HG02885 (cell line): ENCODE results near the gene STXBP3.

Source experiments
- ATAC-seq: cut with Tn5 transposase; IDR thresholded peaks from one replicate; pipeline ENCODE4 v1.9.1; 2021; ENCODE audit warnings: mild to moderate bottlenecking; ENCODE audit not compliant: unreplicated experiment, poor library complexity

The STXBP3 gene

DNA sequence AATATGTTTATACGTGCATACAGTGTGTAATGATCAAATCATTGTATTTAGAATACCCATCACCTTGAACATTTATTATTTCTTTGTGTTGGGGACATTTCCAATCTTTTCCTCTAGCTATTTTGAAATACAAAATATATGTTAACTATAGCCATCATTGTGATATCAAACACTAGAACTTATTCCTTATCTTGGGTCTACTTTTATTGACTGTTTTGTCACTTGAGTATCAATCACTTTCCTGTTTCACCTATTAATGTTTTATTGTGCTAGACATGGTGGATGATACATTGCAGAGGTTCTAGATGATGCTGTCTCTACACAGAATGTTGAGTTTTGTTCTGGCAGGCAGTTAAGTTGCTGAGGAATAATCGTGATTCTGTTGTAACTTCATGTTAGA lies 45.9 kb downstream of the STXBP3 start:
- no peak for ATAC-seq

DNA sequence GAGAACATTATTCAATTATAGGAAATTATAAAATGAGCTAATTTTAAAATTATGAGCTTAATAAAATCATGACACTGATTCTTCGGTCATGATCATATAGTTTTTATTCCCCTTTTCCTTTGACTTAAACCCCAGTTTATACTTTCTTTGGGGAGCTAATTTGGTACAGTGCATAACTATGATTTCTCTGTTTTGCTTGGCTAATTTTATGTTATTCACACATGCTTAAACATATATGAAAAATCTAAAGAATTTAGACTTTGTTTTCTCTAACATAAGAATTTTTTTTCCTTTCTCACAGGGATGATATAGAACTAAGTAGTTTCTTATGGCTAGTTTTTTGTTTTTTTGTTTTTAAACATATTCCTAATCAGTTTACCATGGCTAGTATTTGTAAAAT lies 52.5 kb downstream of the STXBP3 start:
- no peak for ATAC-seq

DNA sequence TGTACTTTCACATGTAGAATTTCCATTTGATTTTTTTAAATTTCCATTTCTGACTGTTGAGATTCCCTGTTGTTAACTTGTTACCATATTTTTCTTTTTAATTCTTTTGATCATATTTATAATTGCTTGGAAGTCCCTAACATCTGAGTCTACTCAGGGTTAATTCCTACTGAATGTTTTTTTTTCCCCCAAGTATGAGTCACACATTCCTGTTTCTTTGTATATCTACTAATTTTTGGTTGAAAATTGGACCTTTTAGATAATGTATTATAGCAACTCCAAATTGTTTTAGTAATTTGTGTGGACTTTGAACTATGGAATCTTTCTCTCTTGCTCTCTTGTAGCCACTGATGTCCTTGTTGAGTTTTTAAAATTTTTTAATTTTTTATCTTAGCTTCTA lies 54.6 kb downstream of the STXBP3 start:
- no peak for ATAC-seq

DNA sequence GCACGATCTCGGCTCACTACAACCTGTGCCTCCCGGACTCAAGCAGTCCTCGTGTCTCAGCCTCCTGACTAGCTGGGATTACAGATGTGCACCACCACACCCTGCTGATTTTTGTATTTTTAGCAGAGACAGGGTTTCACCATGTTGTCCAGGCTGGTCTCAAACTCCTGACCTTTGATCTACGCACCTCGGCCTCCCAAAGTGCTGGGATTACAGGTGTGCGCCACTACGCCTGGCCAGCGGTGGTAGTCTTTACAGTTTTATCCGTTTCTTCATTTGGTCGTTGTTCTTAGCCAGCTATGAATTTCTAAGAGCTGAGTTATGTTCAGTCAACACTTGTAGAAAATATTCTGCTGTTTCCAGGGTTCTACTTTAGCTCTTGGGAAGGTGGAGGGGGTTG lies 57.1 kb downstream of the STXBP3 start:
- ATAC-seq = no peak

DNA sequence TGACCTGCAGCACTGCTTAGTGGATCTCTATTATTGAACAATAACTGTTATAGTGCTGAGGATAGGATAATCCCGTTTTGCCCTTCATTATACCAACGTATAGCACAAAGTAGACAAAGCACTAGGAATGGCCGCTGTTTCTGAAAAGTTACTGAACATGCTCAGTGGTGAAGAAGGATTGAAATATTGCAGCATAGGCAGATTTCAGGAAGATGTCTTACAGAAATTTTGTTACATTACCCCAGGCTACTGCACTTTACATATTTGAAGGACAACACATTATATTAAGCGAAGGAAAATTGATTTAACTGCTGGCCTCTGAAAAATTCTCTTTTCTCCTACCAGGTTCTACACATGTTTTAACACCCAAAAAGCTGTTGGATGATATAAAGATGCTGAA lies 62.0 kb downstream of the STXBP3 start:
- ATAC-seq = no peak

DNA sequence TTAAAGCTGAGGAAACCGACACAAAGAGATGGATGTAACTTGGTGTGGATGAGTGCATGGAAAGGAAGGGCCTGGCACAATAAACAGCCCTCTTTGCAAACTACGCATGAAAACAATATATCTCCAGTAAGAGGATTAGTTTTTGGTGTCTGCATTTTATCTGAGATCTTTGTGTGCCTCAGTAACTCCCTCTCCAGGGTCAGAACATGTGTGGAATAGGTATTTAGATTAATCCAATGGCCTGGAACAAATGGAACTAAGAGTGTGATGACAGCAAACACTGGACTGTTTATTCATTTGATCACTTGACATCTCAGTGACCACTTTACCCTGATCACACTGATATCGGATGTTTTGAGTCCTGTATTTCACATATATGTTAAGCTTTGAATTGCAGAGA lies 65.1 kb downstream of the STXBP3 start:
- no peak for ATAC-seq

DNA sequence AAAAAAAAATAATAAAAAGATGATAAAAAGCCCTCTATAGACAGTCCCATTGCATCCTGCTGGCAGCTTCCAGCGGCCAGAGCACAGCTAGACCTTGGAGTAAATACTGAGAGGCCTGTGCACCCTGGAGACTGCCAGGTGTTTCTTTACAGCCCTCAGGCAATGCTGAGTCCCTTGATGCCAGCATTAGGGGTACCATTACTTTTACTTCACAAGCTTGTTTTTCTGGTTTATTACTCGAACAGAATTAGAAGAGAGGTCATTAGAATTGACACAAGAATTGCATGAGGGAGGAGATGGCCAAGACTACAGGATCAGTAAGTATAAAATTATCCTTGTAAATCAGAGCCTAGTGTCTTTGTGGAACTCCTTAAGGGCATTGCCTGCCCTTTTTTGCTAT lies 66.9 kb downstream of the STXBP3 start:
- ATAC-seq = no peak

DNA sequence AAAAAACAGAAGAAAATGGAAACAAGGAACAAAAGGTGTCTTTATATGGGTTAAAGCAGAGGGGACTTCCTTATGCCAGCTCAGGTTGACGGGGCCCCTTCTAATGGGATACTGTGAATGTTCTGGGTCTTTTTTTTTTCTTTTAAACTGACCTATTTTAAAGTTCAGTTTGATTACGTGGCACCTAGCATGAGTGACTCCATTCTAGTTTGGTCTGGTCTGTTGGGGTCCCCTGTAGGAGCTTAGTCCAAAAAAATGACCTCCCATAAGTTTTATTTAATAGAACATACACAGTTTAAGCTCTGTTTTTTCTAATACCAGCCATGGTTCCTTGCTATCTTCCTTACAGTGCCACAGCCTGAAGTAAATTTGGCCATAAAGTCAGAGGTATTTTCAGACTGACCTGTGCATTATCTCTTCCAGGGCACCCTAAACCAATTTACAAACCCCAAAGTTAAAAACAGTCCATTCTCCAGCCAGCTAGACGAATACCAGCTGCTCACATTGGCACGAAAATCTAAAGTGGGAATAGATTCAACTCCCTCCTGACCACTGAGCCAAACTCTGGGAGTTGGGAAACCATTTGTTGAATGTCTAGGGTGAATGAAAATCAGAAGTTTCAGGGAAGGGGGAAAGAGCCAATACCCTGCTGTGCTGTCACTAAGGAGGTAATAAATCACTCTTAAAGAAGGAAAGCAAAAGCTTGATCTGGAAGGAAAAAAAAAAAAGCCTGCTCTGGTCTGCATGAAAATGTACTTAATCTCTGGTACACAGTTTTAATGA lies 68.1 kb downstream of the STXBP3 start:
- no peak for ATAC-seq

DNA sequence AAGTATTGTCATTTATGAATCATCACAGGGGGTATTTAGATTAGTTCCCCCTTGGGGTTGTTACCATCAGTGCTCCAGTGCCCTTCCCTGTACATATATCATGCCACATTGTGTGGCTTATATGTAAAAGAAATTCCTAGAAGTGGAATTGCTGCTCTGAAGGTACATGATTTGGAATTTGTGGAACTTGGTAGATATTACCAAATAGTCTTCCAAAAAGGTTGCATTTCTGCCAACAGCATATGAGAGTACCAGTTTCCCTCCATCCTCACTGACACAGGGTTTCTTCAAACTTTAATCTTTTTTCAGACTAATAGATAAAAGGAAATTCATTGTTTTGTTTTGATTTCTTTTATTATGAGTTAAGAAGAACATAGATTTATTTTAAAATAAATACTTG lies 69.1 kb downstream of the STXBP3 start:
- ATAC-seq = no peak

DNA sequence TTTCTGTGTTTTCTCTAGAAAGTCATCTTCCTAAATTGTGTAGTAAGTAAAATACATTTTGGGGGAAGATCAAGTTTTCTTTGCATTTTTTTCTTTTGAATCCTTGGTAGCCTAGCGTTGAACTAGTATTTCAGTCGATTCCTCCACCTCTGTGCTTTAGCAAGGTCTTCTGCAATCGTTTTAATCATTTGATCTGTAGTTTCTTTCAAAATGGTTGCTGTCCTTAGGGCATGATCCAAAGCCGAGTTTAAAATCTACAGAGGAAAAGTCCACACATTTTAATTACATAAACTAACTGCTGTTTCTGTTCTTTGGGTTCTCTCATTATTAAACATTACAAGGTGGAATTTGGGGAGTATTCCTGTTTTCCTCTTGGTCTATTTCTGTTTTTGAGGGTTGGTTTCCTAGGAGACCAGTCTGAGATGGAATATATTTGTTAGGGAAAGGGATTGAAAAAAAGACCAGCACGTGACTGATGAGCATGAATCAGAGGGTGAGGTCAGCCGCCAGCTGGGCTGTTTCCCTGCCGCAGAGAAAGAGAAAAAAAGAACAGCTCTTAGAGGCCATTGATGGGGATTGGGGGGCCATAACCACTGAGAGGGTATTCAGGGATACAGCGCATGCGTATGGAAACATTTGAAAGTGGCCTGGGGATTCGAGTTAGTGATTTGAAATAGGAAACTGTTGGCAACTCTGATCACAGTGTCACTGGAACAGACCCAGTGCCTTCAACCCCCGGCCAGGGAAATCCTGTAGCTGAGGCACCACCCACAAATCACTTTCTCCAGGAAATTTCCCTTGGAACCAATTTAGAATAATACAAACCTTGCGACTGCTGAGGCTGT lies 69.8 kb downstream of the STXBP3 start:
- no peak for ATAC-seq

DNA sequence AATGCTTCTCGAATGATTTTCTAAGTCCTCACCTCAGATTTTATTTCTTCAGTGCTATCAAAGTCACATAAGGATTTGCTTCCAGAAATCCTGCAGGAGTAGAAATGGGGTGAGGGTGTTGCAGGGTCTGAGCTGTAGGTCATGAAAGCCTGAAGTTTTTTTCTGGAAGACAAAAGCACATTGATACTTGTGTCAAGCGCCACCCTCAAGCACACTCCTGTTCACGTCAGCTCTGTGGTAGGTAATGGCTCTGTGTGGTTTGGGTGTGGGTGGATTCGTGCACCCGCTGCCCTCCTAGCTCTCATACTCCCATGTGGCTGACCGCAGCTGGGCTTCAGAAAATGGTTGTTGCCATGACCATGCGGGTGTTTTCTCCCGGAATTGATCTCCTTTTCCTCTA lies 70.5 kb downstream of the STXBP3 start:
- peak; percentile 44 for ATAC-seq

DNA sequence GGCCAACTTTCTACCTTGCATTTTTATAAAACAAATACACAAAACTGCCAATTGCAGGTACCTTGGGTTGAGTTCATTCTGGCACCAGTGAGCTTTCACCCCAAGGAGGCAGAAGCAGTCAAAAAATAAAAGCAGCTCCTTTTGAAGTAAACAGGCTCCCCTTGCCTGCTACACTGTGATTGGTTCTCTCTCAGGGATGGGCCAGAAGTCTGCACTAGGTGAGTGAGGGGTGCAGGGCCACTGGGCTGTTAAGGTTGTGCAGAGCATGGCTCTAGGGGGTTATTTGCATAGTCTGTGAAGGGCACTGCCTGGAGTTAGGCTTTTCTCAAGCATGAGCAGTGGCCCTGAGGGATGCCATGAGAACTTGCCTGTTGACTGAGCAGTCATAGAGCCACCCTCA lies 71.3 kb downstream of the STXBP3 start:
- no peak for ATAC-seq

DNA sequence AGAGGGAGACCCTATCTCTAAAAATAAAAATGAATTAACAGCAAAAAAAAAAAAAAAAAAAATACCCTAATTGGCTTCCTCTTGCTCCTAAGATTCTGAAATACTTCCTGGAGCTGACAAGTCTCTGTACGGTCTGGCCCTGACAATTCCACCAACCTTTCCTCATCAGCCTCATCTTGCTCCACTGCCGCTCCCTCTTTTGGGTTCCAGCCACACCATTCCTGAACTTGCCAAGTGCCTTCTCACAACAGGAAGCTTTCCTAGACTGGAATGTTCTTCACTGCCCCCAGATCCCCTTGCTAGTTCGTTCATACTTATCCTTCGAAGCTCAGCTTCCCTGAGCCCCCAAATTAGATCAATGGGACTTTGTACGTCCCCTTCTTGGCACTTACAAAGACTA lies 73.4 kb downstream of the STXBP3 start:
- ATAC-seq = no peak

DNA sequence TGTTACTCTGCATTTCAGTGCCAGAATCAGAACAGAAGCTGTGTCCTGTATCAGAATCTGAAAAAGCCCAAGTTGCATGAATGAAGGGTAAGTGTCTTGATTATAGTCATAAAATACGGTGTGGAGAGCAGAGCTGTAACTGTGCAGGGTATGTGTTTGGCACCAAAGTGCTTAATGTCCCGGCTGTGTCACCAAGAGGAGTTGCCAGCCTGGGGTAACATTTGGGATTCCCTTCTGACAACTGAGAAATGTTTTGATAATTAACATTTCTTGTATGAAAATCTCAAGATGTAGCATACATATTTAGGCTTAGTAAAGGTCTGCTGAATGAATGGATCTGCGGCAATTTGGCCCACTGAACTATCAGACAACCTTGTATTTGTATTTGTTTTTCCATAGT lies 77.2 kb downstream of the STXBP3 start:
- ATAC-seq = no peak

DNA sequence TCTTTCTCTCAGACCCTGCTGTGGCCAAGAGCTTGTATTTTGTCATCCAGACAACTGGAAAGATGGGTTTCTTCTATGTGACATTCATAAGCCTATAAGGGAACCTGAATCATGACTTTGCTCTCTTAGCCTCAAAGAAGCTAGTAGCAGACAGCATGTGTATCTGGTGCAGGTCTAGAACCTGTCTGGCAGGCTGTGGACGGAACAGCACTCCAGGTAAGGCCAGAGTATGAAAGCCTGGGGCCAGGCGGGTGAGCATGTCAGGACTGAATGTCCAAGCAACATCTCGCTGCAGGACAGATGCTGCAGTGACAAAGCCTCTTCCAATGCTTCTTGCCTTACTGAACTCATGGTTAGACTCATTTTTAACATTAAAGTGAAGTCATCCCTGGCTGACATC lies 77.6 kb downstream of the STXBP3 start:
- ATAC-seq = no peak

DNA sequence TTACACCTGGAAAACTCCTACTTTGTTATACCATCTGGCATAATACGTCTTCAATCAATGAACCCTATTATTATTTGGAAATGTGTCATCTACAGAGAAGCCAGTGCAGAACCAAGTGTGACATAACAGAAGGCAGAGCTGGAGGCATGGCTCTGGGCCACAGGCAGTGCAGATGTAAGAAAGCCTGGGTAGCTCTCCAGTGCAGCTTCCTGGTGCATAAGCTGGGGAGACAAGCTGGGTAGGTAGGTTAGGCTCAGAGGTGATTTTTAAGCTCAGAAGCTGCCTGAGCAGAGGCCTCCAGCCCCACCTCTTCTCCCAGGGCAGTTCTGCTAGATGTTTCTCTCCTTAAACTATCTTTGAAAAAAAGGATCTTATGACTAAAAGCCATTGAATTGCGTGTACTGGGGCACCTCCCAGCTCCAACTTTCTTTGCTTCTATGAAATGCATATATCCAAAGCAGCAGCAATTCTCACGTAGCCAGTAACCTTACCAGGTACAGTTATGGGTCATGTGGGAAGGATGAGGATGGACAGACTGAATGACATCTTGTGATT lies 79.7 kb downstream of the STXBP3 start:
- ATAC-seq = no peak

DNA sequence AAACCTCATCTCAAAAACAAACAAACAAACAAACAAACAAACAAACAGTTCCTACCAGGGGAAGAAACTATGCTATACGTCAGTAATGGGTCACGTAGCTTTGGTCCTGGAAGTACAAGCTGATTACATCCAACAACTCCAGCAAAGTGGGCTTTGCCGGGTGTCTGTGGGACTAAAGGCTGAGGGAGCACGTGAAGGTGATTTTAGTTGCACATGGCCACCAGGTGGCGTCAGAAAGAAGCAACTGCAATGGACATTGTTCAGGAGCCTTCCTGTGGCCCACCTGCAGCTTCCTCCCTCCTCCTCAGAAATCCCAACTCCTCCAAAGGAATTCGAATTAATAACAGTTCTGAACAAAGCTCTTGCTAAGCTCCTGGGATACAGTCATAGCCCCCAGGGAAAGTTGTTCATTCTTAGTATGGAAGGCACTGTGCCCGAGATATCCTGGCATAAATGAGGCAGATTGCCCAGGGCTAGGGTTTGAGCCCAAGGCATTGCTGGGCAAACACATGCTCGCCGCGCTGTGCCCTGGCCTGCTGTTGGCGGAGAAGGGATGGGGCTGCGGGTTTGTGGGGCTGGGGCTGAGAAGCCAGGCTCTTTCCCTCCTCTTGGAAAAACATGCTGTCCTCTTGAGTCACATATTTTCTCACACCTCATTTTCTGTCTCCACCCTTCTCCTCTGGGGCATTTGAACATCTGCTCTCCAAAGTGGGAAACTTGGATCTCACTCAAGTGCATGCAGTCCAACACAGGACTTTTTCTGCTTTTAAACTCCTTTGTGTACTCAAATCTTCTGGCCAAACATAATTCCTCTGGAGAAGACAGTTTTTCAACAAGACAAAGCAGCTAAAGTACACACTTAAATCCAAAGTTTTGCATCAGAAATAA lies 81.8 kb downstream of the STXBP3 start:
- ATAC-seq = peak; percentile 51

DNA sequence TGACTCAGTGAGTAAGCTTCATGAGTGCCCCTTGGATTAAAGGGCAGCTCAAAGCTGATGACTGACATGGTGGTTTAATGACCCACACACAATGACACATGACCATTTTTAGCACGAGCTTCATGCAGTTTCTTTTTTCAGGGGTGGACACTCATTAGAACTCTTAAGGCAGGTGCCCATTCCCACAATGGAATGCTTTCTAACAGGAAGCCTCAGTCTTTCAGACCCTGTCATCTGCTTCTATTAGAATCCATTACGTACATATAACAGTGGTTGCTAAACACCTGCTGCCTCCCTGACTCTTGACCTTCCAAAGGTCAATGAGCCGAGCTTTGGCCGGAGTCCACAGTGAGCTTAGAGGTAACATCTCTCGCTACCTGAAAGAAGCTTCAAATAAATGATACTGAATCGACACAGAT lies 83.0 kb downstream of the STXBP3 start:
- ATAC-seq = no peak

DNA sequence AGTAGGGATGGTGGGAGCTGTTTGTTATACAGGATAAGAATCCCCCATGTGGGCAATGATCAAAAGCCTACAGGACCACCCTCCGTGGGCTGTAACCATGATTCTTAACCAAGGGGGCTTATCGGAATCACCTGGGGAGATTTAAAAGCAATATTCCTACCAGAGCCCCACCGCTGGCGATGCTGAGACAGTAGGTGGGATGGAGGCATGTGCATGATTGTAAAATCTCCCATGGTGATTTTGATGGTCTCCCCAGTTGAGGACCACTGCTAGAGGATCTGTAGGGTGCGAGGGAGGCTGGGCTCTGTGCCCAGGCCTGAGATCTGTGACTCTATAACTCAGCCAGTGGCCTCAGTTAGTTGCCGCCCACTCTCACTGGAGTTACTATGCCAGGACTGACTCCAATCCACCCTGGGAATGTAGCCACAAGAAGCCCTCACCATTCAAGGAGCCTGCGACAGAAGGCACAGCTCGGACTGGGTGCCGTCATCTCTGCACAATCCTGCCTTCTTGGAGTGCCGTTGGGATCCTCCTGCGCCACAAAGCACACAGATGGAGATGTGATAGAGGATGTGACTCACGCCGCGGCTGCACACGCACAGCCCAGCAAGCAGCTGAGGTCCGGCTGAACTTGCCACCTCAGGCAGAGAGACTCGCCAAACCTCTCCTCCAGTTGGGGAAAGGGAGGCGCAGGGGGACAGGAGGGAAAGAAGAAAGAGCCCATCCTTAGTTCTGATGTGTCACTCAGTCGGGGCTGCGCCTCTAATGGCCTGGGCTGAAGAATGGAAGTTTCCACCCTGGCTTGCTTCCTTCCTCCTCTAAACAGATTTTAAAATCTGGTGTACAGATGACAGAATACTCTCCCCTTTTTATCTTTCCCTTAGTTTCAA lies 83.9 kb downstream of the STXBP3 start:
- no peak for ATAC-seq

DNA sequence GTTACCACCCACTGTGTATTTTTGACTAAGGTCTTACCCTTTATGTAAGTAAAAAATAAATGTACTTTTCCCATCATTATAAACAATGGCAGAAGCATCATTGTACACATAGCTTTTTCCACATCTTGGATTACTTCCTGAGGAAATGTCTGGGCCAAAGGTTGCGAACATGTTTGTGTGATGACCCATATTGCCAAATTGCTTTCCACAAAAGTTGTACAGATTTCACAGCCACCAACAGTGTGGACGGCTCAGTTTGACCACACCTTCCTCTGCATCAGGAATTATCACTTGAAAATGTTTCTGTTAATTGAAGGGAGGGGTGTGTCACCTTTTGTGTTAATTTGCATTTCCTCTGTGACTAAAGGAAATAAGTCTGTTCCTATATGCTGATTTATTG lies 84.8 kb downstream of the STXBP3 start:
- no peak for ATAC-seq
